HG03175 (cell line): ENCODE measurements around the gene TF.
A peak's percentile ranks its signal among the peaks of the same experiment; 100 is the strongest.

ENCODE experiments used
- ATAC-seq: cut with Tn5 transposase; IDR thresholded peaks from one replicate; pipeline ENCODE4 v1.9.1; 2021; ENCODE audit warnings: mild to moderate bottlenecking, moderate library complexity; ENCODE audit not compliant: unreplicated experiment

Gene TF

GRCh38 chr3:133804896-133805295, 58.7 kb downstream of the TF start:
- ATAC-seq = no peak

GRCh38 chr3:133805384-133805701, 59.1 kb downstream of the TF start:
- ATAC-seq = no peak

- ATAC-seq = peak; percentile 98
Measured at GRCh38 chr3:133805702-133806475, 59.7 kb downstream of the TF start, which contains the start of gene SRPRB. TSS of gene SRPRB (plus strand) at chr3:133805815. CDS start at chr3:133805849, 34 bp downstream.

- ATAC-seq = no peak
Measured at GRCh38 chr3:133812872-133813271, 66.7 kb downstream of the TF start.

DNA sequence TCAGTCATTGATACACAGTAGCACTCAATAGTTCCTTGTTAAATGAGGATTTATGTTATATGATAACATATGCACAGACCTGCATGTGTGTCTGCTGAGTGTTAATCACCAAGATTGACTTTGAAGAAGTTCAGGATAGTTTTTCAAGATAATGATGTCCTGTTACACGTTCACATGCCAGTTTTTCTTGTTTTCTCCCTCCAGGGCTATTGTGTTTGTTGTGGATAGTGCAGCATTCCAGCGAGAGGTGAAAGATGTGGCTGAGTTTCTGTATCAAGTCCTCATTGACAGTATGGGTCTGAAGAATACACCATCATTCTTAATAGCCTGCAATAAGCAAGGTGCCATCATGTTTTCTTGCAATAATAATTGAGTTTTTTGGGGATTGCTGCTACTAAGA, 69.2 kb downstream of the TF start:
- no peak for ATAC-seq

DNA sequence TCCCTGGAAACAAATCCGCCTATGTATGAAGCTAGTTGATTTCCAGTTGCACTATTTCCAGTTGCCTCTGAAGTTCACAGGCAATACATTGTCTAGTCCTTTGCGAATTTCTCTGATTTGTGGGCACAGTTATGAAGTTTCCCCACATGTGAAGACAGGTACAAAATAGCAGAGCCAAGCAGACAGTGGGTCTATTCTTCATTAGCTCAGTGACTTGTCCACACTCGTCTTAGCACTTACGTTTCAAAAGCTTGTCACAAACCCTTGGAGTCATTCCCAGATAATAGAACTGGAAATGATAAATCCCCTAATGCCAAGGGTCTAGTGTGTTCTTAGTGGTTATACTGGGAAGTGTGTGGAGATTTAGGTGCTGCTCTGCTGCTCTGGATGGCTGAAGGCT, 73.9 kb downstream of the TF start:
- no peak for ATAC-seq

- ATAC-seq = no peak
Measured at GRCh38 chr3:133820889-133821675, 74.9 kb downstream of the TF start.

DNA sequence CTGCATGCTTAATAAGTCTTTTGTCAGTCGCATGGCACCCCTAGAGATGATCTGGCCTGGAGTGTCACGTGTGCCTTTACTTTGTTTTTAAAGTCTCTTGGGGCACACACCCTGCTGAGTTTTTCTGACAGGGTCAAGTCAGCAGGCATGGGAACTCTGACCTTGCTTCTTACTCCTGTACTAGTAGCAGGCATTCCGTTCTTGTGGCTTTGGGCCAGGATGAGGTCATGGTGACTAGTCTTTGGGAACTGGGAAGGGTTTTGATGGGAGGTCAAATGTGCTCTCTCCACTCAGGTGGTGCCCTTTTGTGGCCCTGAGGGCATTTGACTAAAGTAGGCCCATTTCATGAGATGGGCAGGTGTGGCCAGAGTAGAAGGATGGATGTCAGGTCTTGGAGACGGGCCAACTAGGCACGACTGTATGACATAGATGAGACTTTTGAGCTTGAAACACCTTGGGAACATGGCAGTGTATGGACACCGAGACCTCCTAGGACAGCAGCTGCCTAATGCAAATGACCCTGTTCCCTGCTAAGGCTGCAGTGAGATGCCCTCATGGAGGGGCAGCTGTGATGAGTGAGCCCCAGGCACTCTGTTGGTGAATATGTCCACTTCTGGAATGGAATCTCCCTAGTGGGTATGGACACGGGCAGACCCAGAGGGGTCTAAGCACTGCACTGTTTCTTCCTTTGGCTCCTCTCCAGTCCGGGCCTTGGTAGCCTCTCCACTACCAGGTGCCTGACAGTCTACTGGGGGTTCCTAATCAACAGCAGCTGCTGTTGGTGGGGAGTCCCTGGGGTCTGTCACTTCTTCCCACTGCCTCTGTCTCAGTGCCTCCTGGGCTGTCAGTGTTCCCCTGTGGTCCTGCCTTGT, 75.8 kb downstream of the TF start:
- ATAC-seq = no peak

- no peak for ATAC-seq
Measured at GRCh38 chr3:133824961-133825485, 78.8 kb downstream of the TF start.

DNA sequence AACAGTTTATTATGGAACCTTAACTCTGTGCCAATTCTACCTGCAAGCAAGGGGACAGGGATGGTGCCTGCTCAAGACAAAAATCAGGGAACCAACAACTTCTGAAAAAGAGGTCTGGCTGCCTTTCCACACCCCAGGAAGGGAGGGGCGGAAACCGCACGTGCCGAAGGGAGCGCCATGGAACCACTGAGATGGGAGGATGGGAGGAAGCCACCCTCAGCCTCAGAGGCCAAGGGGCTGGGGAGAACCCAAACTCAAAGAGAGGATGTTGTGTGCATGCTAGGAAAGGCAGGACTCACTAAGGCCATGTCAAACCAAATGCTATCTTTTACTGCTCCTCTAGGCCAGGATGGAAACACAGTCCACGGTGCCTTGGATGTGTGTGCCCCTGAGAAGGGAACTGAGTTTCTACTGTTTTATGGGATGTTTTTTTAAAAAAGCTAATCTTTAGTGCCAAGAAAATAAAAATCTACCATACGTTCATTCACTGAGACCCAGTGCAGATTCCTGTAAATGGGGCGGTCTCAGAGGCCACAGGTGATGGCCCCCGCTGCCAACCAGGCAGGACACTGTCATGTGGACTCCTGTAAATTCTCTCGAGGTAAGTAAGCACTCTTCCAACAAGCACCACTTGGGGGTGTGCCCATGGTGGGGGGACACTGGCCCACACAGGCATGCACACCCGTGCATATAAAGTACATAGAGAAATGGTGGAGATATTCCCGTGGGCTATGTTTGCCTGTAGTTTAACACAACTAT, 80.0 kb downstream of the TF start:
- no peak for ATAC-seq

GRCh38 chr3:133827136-133827535, 80.9 kb downstream of the TF start:
- ATAC-seq = no peak

- no peak for ATAC-seq
Measured at GRCh38 chr3:133827684-133828083, 81.5 kb downstream of the TF start.

DNA sequence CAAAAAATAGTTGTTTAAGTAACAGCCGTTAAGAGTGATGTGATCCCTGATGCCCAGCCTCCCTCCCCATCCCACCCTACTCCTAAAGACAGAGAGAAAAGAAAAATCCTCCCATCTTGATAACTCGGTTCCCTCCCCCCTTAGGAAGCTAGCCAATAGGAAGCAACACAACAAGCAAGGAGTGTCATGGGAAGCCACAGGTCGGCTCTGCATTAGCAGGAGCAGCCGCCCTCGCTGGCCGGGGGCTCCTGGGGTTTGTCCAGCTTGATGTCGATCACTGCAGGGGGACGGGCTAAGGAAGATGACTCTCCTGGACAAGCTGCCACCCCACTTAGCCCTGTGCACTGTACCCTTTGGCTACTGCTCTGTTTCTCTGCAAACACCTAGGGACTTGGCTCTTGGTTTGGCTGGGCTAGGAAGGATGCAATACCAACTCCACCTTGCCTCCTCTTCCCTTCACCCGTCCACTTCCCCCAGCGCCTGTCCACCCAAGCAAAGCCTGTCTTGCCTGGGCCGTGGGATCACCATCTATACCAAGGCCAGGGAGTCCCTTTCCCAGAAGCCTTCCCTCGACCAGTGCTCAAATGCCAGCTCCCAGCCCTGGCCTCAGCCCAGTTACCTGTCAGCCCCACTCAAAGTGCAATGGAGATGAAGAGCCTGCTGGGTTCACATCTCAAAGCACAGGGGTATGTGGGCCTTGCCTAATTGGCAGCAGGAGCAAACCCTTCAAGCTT, 82.5 kb downstream of the TF start:
- ATAC-seq = no peak

- ATAC-seq = no peak
Measured at GRCh38 chr3:133829310-133829707, 83.1 kb downstream of the TF start.

DNA sequence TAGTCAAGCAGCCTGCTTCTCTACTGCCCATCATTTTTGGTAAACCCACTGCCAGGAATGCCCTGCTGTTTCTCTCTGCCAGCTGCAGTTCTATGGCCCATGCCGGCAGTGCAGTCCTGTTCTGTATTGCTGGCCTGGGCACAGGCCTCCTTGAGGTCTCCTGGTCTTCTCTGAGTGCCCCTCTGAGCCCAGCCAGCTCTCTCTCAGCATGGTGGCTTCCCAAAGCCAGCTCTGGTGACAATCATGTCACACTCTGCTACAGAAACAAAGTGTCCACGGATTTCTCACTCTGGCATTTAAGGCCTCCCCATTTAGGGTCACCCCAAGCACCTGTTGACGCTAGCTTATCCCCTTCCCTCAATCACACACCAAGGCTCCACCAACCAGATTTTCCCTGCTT, 83.9 kb downstream of the TF start:
- ATAC-seq = no peak

DNA sequence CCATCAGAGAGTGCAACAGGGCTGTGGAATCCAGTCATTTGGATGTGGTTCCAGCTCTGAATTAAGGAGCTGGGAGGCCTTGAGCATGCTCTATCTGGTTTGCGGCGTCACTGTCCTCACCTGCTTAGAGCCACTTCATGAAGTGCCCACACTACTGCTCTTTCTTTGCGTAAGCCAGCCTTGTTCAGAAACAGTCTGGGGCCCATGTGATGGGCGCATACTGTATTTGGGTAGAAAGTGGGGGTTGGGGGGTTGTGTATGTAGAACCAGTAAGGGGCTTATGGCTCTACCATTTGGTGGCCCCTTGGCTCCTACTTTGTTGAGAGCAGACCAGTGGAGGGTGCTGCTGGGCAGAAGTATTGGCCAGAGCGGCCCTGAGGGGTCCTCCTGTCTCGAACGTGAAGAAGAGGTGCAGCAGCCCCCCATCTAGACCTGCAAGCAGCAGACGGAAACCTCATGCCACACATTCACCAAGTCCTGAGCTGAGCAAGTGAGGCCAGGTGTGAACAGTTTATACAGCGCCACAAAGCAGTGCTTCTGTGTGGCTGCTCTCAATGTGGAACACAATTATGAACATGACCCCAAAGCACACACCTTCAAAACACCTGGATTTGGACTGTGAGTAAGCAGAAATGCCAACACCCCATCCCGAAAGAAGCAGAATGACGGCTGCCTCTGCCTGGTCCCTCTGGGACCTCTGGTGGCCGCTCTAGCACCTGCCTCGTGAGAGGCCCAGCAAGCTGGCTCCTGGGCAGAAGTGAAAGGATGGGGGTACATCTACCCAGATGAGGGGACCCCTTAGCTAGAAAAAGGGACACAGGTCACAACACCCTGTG, 86.0 kb downstream of the TF start:
- ATAC-seq = no peak

DNA sequence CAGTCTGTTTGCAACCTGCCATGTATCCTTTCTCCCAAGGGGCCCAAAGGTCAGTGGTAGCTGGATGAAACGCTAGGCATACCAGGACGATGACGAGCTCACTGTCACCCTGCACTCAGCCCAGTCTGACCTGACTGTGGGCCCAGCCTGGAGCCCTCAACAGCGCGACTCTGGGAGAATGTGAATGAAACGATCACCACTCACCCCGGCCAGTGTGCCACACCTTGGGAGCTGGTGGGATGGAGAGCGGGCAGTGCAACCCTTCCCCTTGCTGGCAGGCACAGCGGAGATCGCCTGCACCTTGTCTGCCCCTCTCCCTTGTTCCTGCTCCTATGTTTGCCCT, 86.6 kb downstream of the TF start:
- ATAC-seq = no peak

GRCh38 chr3:133833267-133833666, 87.1 kb downstream of the TF start:
- ATAC-seq = no peak
